GM12873 (cell line): ENCODE measurements around the gene CAB39L.
A peak's percentile ranks its signal among the peaks of the same experiment; 100 is the strongest.

Experiments
- CTCF ChIP-seq: IDR thresholded peaks from 2 replicates; pipeline ENCODE4 v1.5.1; 2012; ENCODE audit warnings: low read depth, mild to moderate bottlenecking, moderate library complexity, low read length, control low read depth; ENCODE audit not compliant: insufficient read depth; ENCODE audit errors: missing control alignments

Gene CAB39L

GRCh38 chr13:49303533-49304252 lies 140.2 kb downstream of the CAB39L start:
- no peak for TF ChIP-seq CTCF

DNA sequence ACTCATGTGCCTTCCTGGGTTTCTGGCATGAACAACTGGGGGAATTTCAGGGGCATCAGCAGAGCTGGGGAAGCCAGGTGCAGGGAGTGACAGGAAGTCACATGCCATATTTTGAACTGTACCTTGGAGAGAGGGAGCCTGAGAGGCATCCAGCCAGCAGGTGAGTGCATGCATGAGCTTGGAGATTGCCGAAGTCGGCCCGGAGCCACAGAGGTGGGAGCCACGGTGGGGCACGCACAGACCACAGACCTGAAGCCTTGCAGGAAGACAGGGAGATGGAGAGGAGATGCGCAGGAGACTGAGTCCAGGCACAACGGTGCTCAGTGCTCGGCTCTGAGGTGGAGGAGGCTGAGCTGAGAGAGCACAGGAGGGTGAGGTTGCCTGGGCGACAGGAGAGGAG lies 141.0 kb downstream of the CAB39L start:
- TF ChIP-seq CTCF, result no peak

GRCh38 chr13:49302222-49302621 lies 141.6 kb downstream of the CAB39L start:
- no peak for TF ChIP-seq CTCF

GRCh38 chr13:49300739-49301589 lies 142.9 kb downstream of the CAB39L start:
- peak; percentile 87 for TF ChIP-seq CTCF

- TF ChIP-seq CTCF, result no peak
Measured at GRCh38 chr13:49300276-49300675, 143.6 kb downstream of the CAB39L start.

- TF ChIP-seq CTCF, result no peak
Measured at GRCh38 chr13:49298903-49299605, 144.8 kb downstream of the CAB39L start.

DNA sequence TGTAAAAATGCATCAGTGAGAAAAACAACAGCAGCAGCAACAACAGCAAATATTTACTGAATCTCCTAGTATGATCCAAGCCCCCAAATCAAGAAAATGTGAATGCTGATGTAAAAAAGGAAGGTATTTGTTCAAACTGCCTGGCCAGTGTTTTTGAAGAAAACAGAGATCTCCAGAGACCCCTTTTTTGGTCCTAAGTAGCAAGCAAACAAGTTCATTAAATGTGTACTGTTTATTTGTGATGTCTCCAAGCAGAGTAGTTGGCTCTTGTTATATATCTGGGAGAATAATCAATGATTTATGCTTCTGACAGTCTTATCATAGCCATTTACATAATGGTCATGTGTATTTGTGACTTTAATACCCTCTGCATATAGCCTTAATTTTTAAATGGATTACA lies 145.4 kb downstream of the CAB39L start:
- TF ChIP-seq CTCF, result no peak
